HG02678 (cell line): ENCODE measurements around the gene GLS.
A peak's percentile ranks its signal among the peaks of the same experiment; 100 is the strongest.
"Not testable (repeated sequence)": the region's sequence is repeated elsewhere in the genome, so short reads cannot be mapped to it uniquely, and the experiment has no call there.

Experiments used
- ATAC-seq: cut with Tn5 transposase; IDR thresholded peaks from one replicate; pipeline ENCODE4 v1.9.1; 2021; ENCODE audit warnings: mild to moderate bottlenecking, moderate library complexity; ENCODE audit not compliant: unreplicated experiment

The GLS gene

DNA sequence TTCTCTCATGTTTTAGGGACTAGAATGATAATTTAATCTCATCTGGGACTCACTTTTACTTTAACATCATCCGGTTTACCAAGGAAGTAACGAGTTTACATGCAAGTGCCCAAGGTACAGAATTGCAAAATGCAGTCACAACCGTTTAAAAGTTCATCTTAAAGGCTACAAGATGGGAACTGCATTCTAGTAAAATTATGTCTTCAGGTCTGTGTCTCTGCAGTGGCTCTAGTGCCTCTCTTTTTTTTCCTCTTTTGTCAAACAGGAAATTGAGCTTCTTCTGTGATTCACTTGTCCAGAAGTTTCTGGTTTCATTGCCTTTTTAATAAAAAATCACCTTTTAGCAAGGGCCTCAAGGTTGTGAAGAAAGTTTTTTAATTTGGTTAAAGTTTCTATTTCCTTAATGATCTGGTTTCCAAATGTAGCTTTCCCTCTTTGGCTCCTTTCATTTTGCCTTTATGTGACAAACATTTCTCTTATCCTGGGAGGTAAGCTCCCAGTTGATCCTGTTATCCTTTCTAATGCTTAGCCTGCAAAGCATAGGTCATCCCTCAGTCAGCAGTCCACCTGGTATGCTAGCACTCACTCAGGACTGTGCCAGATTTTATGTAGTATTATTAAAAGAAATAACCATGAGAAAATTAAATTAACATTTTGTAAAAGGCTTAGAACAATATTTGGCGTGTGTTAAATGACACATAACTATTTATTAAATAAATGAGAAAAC lies 2.4 kb downstream of the GLS start:
- ATAC-seq, result no peak

DNA sequence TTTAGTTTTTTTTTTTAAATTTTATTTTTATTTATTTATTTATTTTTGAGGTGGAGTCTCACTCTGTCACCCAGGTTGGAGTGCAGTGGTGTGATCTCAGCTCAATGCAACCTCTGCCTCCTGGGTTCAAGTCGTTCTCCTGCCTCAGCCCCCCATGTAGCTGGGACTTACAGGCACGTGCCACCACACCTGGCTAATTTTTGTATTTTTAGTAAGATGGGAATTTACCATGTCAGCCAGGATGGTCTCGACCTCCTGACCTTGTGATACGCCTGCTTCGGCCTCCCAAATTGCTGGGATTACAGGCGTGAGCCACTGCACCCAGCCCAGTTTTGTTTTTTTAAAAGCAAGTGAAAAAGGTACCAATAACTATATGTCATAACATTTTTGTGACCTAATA lies 5.2 kb downstream of the GLS start:
- ATAC-seq, result not testable (repeated sequence)

DNA sequence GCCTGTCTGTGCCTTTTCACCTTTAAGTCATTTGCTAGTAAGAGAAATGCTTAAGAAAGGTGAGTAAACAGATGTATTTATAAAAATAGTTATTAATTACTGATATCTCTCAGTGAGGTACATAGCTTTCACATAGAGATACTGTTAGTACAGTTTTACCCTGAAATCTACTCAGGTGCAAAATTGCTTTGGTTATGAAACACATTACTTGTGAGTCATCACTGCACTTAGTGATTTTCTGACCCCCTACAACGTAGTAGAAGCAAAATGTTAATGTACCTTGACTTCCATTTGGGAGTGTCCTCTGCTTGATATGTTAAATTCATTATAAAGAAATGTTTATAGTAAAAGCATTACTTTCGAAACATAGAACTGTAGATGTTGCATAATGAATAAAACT lies 6.5 kb downstream of the GLS start:
- ATAC-seq, result peak; percentile 50

DNA sequence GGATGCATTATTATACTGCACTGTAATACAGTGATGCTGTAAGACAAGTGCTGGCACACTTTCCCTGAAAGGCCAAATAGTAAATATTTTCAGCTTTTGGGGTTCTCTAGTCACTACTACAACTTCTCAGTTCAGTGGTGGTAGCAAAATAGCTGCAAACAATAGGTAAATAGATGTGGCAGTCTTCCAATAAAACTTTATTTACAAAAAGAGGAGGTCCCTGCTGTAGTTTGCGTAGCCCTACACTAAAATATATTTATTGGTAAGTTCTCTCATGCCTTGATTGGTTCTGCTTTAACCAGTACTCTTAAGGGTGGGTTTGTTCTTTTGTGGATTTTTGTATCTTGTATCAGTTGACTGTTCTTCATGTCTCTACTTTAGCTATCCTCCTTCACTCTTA lies 7.8 kb downstream of the GLS start:
- ATAC-seq, result no peak

DNA sequence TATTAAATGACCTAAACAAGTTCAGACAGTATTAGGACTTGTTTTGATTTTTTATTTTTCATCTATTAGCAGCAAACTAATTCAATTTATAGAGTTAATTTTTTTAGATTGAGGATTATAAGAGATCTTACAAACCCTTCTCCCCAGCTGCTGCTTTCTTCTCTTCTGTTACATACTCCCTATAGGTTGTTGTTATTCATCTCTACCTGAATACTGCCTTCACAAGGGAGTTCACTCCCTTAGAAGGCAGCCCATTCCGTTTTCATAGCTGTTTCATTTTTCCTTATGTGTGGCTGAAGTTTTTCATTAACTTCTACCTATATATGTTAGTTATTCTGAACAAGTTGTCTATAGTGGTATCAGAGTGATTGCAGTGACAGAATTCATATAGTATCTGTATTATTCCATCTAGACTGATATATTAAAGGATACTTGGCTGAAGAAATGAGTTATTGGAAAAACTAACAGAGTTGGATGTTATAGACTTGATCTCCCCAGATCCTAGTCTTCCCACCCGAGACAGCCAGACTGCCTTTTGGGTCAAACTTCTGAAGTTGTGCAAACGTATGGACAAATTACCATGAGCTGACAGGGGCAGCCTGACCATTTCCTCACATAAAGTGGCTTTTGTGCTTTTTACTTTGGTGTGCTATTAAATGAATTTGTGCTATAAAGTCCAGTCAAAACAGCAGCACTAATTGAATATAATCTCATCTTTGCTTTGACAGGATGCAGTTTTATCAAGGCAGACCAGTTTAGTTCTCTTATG lies 8.7 kb downstream of the GLS start:
- ATAC-seq, result no peak

DNA sequence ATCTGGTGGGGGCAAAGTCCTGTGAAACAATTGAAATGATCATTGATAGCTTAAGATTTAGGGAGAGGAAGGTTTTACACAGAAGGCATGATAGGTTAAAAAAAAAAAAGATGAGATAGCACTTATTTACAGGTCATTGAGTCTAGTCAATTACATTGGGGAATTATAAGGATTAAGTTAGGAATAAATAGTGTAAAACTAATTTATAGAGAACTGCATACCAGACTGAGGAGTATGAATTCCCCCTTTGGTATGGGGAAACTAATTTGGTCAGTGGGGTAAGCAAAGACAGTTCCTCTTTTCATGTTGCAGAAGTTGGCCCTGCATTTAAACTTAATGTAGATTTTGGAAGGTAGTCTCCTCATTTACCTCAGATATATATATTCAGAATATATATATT lies 10.8 kb downstream of the GLS start:
- ATAC-seq, result peak; percentile 58

DNA sequence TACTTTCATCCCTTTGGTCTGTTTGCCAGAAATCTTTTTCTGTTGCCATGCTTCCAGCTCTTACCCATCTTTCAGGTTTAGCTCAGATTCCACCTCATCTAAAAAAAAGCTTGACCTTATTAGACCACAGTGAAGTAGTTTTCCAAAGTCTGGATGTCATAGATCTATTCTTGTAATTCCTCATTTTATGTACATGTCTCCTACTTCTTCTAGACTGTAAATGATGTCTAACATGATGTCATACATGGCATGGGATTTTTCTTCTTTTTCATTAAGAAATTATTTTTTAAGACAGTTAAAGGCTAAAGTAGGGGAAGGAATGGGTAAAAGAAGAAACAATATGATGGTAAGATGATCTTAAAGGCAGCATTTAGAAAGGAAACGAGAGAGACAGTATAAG lies 11.3 kb downstream of the GLS start:
- peak; percentile 6 for ATAC-seq

DNA sequence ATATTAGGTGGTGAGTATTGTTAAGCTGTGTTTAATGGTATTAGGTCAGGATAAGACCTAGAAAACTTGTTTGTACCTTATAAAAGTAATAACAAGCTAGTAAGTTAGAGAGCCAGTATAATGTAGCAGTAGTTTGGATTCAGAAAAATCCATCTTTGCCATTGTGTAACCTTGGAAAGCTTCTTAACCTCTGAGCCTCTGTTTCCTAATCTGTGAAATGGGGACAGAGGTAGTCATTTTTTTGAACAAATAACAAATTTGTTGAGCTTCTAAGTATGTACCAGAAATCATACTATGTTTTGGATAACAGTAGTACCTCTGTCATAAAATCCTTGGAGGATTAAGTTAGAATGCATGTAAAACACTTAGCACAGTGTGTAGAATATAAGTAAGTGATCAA lies 12.5 kb downstream of the GLS start:
- no peak for ATAC-seq

DNA sequence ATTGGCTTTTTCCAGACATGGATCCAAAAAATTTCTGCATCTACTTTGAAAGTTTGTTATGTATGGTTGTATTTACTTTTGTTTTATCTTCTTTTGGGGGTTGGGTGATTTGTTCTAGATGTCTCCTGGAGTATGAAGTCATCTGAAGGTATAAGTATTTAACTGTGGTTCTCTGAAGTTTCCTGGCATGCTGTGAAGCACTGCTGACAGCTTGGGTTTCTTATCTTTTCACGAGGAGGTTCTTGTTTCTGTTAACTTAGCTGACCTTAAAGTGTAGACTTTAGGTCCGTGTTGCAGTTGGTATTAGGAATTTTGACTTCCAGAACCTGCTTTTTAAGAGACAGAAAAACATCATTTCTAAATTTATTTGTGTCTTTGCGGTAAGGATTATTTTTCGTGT lies 15.9 kb downstream of the GLS start:
- no peak for ATAC-seq

DNA sequence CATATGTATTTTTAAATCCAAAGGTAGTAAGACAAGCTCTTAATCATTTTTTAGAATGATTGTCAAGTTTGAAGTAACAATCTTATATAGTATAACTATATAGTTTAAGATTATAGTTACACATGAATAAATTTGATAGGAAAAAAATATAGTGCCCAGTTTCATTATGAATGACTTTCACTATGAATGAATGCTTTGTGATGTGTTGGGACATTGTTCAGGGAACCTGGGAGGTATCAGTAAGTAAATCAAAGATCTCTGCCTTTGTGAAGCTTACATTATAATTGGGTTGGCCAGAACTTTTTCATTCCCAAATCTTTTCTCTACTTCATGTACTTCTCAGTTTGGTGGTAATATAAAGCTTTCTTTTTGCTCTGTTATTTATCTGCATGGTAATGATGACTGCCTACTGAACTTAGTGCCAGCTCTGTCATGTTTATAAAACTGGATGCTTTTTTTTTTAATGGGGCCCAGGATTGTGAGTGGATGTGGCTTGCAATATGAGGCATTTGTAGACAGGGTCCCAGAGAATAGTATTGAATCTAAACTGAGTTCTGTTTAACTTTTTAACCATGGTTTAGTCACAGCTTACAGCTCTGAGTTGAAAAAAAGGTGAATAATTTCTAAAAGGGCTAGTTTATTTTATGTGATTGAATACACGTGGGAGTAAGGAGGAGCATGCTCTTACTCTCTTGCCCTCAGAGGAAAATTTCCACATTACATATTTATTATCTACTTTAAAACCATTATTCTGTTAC lies 23.3 kb downstream of the GLS start:
- no peak for ATAC-seq

DNA sequence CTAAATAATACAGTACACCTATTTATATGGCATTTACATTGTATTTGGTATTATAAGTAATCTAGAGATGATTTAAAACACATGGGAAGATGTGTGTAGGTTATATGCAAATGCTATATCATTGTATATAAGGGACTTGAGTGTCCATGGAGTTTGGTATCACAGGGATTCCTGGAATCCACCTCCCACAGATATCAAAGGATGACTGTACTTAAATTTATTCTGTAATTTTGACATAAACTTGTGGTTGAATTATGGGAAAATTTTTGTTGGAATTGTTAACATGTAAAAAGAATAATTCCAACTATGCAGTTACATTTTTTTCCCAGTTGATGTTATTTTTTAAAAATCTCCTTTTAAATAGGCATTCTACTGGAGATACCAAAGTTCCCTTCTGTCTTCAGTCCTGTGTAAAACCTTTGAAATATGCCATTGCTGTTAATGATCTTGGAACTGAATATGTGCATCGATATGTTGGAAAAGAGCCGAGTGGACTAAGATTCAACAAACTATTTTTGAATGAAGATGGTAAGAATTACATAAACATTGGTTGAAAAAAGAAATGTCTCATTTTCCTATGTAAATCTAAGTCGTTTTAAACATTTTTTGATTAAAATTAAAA lies 24.1 kb downstream of the GLS start:
- no peak for ATAC-seq

DNA sequence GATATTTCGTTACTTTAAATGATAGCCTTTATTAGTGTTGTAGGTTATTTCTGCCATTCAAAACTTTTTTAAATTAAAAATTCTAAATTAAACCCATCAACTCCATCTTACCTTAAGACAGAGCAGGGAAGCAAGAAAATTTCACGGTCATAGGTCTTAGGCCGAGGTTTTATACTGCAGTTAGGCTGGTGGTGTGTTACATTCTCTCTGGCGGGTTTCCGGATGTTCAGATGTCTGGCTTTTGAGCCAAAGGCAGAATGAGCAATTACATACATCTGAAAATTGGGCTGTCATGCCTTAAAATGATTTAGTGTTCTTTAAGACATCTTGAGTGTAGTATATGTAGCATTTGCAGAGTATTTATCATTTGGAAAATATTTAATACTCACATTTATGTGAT lies 27.9 kb downstream of the GLS start:
- no peak for ATAC-seq

DNA sequence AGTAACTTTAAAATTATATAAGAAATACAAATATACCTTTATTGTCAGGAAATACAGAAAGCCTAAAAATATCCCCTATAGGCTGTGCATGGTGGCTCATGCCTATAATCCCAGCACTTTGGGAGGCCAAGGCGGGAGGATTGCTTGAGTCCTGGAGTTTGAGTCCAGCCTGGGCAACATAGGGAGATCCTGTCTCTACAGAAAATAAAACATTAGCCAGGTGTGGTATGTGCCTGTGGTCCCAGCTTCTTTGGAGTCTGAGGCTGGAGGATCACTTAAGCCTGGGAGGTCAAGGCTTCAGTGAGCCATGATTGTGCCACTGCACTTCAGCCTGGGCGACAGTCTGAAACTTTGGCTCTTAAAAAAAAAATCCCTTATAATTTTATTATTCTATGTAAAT lies 29.1 kb downstream of the GLS start:
- no peak for ATAC-seq

DNA sequence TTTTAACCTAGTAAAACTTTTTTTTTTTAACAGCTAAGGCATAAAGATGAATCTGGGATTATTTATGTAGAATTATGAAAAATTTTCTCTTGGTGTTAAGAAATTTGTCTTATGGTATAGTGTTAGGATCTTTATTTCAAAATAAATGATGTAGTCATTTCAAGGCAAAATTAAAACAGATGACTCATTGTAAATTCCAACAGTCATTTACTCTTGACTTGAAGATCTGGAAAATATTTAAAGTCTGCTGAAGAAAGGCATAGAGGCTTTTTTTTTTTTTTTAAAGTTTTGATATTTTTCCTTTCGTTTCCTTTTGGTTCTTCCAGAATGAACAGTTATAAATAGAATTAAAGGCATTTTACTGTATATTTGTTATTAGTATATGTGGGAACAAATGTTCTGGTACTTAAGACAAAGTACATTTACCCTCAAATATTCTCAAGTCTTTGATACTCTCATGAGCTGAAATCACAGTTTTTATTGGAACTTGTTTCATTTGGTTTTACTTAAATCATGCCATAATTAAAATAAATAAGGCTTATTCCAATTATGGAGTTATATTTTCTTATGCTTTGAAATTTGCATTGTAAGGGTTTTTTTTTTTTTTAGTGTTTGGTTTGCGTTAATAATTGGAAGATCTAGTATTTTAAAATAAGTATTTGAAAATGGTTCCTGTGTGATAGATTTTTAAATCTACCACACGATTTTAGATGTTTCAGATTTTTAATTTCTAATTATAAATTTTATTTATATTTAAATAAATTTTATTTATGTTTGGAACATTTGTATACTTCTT lies 29.9 kb downstream of the GLS start:
- ATAC-seq, result no peak

DNA sequence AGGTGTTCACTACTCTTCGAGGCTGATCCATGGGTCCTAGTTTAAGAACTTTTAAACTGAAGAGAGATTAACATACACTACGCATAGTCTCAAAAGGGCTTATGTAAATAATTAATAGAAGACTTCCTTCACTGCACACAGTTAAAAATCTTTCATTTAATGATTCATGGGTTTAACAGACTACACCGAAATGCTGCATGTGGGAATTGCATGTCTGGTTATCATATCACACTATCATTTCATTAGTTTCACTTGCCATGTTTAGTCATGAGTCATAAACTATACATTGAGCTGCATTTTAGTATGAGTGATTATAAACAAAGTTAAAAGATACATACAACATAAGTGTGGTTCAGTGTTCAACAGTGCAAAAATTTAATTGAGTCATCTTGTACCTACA lies 31.2 kb downstream of the GLS start:
- peak; percentile 84 for ATAC-seq

DNA sequence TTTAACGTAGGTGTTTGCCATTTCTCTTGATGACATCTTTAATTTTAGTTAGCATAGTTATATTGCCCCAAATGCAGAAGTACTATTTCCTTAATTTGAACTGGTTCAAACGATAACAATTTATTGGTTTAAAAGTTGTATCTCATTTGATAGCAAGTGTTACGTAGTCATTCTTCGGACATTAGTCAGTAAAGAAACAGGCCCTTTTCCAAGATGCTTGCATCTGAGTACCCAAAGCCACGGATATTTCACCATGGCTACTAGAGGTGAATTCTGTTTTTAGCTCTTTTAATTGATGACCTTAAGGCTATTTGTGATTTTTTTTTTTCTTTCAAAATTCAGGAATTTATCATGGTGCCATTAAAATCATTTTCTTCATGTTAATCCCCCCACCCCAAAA lies 32.1 kb downstream of the GLS start:
- no peak for ATAC-seq

DNA sequence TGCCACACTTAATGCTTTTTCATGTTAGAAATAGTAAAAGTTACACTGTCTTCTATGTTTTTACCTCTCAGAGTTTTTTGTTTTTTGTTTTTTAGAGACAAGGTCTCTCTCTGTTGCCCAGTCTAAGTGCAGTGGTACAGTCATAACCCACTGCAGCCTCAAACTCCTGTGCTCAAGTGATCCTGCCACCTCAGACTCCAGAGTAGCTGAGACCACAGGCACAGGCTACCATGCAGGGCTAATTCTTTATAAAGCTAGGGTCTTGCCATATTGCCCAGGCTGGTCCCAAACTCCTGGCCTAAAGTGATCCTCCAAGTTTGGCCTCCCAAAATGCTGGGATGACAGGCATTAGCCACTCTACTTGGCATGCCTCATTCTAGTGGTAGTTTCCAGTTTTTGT lies 33.1 kb downstream of the GLS start:
- ATAC-seq, result no peak

DNA sequence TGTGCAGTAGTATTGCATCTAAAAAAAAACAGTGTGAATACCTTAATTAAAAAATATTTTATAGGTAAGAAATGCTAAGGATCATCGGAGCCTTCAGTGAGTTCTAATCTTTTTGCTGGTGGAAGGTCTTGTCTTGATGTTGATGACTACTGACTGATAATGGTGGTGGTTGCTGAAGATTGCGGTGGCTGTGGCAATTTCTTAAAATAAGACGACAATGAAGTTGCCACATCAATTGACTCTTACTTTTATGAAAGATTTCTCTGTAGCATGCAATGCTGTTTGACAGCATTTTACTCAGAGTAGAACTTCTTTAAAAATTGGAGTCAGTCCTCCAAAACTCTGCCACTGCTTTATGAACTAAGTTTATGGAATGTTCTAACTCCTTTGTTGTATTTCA lies 36.2 kb downstream of the GLS start:
- no peak for ATAC-seq

DNA sequence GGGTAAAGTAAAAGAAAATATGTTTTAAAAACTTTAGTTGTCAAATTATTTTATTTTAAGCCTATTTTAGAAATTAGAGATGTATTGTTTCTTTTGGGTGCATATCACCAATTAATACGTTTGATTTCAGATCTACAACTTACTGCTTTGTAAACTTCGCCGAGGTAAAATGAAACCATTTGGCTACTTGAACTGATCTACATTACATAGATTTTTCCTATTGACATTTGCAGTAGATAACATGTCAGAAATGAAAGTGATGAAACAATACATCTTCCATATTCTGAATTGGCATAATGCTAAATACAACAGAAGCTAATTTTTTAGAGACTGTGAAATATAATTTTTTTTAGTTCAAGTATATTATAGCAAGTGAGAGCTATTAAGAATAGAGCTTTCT lies 39.5 kb downstream of the GLS start:
- ATAC-seq, result no peak

DNA sequence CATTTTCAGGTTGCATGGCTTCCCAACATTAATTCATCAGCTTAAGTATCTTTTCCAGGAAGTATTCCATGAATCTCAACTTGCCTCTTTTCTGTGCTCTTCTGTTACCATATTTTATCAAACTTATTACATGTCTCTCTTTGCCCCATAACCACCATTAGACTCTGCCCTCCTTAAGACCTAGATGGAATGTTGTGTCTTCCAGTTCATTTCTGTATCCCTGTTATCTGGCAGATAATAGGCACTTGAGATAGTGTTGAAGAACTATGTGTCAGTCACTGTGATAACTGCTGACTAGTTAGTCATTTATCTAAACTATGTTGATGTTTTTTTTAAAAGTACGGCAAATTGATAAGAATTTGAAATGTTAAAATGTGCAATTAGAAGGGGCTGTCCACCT lies 41.8 kb downstream of the GLS start:
- ATAC-seq, result no peak

DNA sequence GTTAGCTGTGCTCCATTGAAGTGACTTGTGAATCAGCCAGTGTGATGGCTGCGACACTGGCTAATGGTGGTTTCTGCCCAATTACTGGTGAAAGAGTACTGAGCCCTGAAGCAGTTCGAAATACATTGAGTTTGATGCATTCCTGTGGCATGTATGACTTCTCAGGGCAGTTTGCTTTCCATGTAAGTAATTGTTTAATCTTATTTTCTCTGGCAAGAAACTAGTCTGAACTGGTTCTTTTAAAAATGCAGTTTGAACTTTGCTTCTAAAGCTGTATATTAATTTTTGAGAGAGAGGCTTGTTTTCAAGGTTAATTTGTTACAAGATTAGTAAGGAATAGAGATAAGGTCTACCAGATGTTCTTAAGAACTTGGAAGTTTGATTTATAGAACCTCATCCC lies 46.7 kb downstream of the GLS start:
- ATAC-seq, result no peak
